GM12878 (cell line): Measurements from ENCODE around the gene NAALADL2. TPM values are rescaled to one million over a fixed set of nuclear protein-coding genes. Genes with fewer than 3 reads are reported as not detected.
"Not testable (repeated sequence)": the region's sequence is repeated elsewhere in the genome, so short reads cannot be mapped to it uniquely, and the experiment has no call there.

Experiments used
- ATAC-seq: fragments of 200-7000 bp; cut with Tn5 transposase; 3 replicates; pipeline ENCODE4 v1.9.1; 2020; ENCODE audit warnings: mild to moderate bottlenecking, moderate library complexity
- BruUV-seq: library from RNA; stranded (reverse); fragments of 400-500 nt; replicated peaks from 2 replicates; lab custom pipeline; 2021; lab: Mats Ljungman, UMichigan
- CTCF ChIA-PET: fragments of 300-600 bp; sonication (Branson Sonifier 250); formaldehyde crosslinking; extraction: SDS; loops from one replicate; lab custom pipeline; 2021; ENCODE audit warnings: inconsistent platforms; lab: Yijun Ruan, JAX
- POLR2A ChIA-PET: fragments of 350-600 bp; formaldehyde crosslinking; extraction: SDS; loops from one replicate; lab custom pipeline; 2021; ENCODE audit warnings: inconsistent platforms; lab: Charles Lee
- RAD21 ChIA-PET: fragments of 300-600 bp; sonication (Branson Sonifier 250); formaldehyde crosslinking; loops from one replicate; lab custom pipeline; 2023; ENCODE audit warnings: antibody characterized with exemption; ENCODE audit not compliant: unreplicated experiment; lab: Charles Lee
- SMC1A ChIA-PET: fragments of 300-600 bp; sonication (Branson Sonifier 250); formaldehyde crosslinking; loops from one replicate; lab custom pipeline; 2023; ENCODE audit not compliant: unreplicated experiment, uncharacterized antibody; lab: Charles Lee
- DNase-seq: peaks from one replicate; pipeline ENCODE4 v3.0.0-alpha.2; 2011; ENCODE audit warnings: low read depth, low spot score
- FAIRE-seq: peaks from 3 replicates; lab custom pipeline; 2011; peaks lifted over from hg19 to GRCh38; lab: Jason Lieb, UNC
- H2AFZ ChIP-seq: 2 replicates; pipeline ENCODE4 v1.6.0; 2011; ENCODE audit warnings: low read depth, low read length, control low read depth; ENCODE audit not compliant: control insufficient read depth
- H3K27ac ChIP-seq: 2 replicates; pipeline ENCODE4 v1.5.1; 2011; ENCODE audit warnings: control low read depth; ENCODE audit not compliant: control insufficient read depth, insufficient read depth
- H3K27me3 ChIP-seq, 2 experiments: replicated peaks in 1 of 2; 2 replicates each; pipeline versions ENCODE4 v1.6.0 to v1.6.1; 2011; ENCODE audit warnings: low read length in 1 of 2; ENCODE audit not compliant: control insufficient read depth in 2 of 2, insufficient read depth in 2 of 2
- H3K36me3 ChIP-seq, 2 experiments: 2 replicates each; pipeline ENCODE4 v1.5.1; 2011; ENCODE audit warnings: low read length in 1 of 2; ENCODE audit not compliant: control insufficient read depth in 2 of 2, insufficient read depth in 2 of 2
- H3K4me1 ChIP-seq: 2 replicates; pipeline ENCODE4 v1.6.1; 2011; ENCODE audit warnings: mild to moderate bottlenecking, low read length, moderate library complexity, mixed read lengths; ENCODE audit not compliant: control insufficient read depth, insufficient read depth
- H3K4me2 ChIP-seq: 2 replicates; pipeline ENCODE4 v1.6.0; 2011; ENCODE audit warnings: control low read depth; ENCODE audit not compliant: control insufficient read depth, insufficient read depth
- H3K4me3 ChIP-seq: fragments of 200-600 bp; sonication (generic); 2 replicates; pipeline ENCODE4 v1.5.1; 2016
- H3K79me2 ChIP-seq: 2 replicates; pipeline ENCODE4 v1.6.0; 2011; ENCODE audit warnings: low read length; ENCODE audit not compliant: control insufficient read depth, insufficient read depth
- H3K9ac ChIP-seq: 2 replicates; pipeline ENCODE4 v1.8.0; 2011; ENCODE audit warnings: low read length, control low read depth, mixed read lengths; ENCODE audit not compliant: control insufficient read depth, insufficient read depth
- H3K9me3 ChIP-seq: replicated peaks from 3 replicates; pipeline ENCODE4 v1.5.1; 2011; ENCODE audit warnings: mild to moderate bottlenecking, low read length; ENCODE audit not compliant: control insufficient read depth, insufficient read depth
- H4K20me1 ChIP-seq: 2 replicates; pipeline ENCODE4 v1.6.0; 2011; ENCODE audit not compliant: control insufficient read depth, insufficient read depth
- GABPA ChIP-seq: IDR thresholded peaks from 2 replicates; pipeline ENCODE4 v1.6.1; 2014; ENCODE audit warnings: antibody characterized with exemption, low read depth, mild to moderate bottlenecking, inconsistent platforms
- WGBS: methylation state at CpG from one replicate; pipeline ENCODE4 v1.1.6; 2016; ENCODE audit warnings: low lambda C conversion rate; ENCODE audit not compliant: insufficient replicate concordance, insufficient coverage; ENCODE audit errors: missing lambda C conversion rate; 5-methylcytosine and 5-hydroxymethylcytosine counted together
- in situ Hi-C: fragments of 300-500 bp; cut with MboI; formaldehyde crosslinking; loops from 9 replicates; pipeline ENCODE4 v1.14.3; 2018; ENCODE audit warnings: mixed read lengths
- intact Hi-C: fragments of 100-400 bp; cut with micrococcal nuclease; formaldehyde crosslinking; loops from one replicate; pipeline ENCODE4 v1.14.2; 2022; ENCODE audit not compliant: unreplicated experiment
- polyA plus RNA-seq, 11 experiments: library from polyadenylated mRNA; depleted of rRNA in 4 of 11; unstranded in 6 of 11; stranded (reverse) in 5 of 11; fragments of >200 nt; fragmentation: Nextera tagmentation in 4 of 11; fragmentation: Illumina TruSeq in 1 of 11; extraction: Ambion mirVana in 4 of 11; extraction: Trizol in 1 of 11; gene quantifications; 1 replicate in 1 of 11; 2 replicates in 10 of 11; pipeline versions ENCODE4 v1.2.1 to v1.2.3, GENCODE V29; 2011 to 2016; ENCODE audit warnings: inconsistent platforms in 2 of 11, missing spikeins in 2 of 11, low read depth in 1 of 11
- total RNA-seq, 4 experiments: library from RNA; depleted of rRNA in 3 of 4; stranded (reverse); fragments of >200 nt in 3 of 4; fragmentation: Illumina TruSeq in 1 of 4; extraction: Trizol in 1 of 4; gene quantifications; 2 replicates each; pipeline versions ENCODE4 v1.2.1 to v1.2.3, GENCODE V29; 2013 to 2021

NAALADL2 gene
- total and polyA plus RNA-seq, 10 of the 15 experiments (the other 5 are each of a cell fraction or from before 2014, with no cell fraction given) = 0.06 to 10.8 (median 0.46) TPM

GRCh38 chr3:175163686-175164085 lies 304.6 kb downstream of the NAALADL2 start:
- FAIRE-seq = no peak
- ATAC-seq = no peak
- no peaks in the 10 kb centered on the region for H3K27me3 ChIP-seq
- in situ Hi-C loops (no loop called here), intact Hi-C loops (no loop called here)
- CTCF ChIA-PET = no interaction called here
- TF ChIP-seq GABPA = no peak
- H3K4me3 ChIP-seq = no peak overlapping the region
- SMC1A ChIA-PET = no interaction called here
- H3K36me3 ChIP-seq = no peaks in the 10 kb centered on the region
- no peaks in the 10 kb centered on the region for H3K9me3 ChIP-seq
- H3K4me1 ChIP-seq = no peaks in the 10 kb centered on the region
- WGBS = 31% methylated on average over 3 of the region's 3 CpGs
- no peaks in the 10 kb centered on the region for H3K79me2 ChIP-seq
- BruUV-seq = no TSS peak
- no peak overlapping the region for H3K9ac ChIP-seq
- no peak overlapping the region for H3K27ac ChIP-seq
- no peaks in the 10 kb centered on the region for H4K20me1 ChIP-seq
- no peak overlapping the region for H2AFZ ChIP-seq
- no peak overlapping the region for H3K4me2 ChIP-seq
- no peak for DNase-seq
- POLR2A ChIA-PET = no interaction called here
- RAD21 ChIA-PET = no interaction called here

GRCh38 chr3:175173117-175173516 lies 314.0 kb downstream of the NAALADL2 start:
- H3K4me2 ChIP-seq, H3K36me3 ChIP-seq, H3K4me1 ChIP-seq, SMC1A ChIA-PET, in situ Hi-C loops, ATAC-seq, POLR2A ChIA-PET, FAIRE-seq, H3K4me3 ChIP-seq, H2AFZ ChIP-seq, BruUV-seq, H3K27ac ChIP-seq, H3K9ac ChIP-seq, H3K27me3 ChIP-seq, H3K9me3 ChIP-seq, H3K79me2 ChIP-seq, RAD21 ChIA-PET, DNase-seq, intact Hi-C loops, H4K20me1 ChIP-seq: not testable (repeated sequence)
- CTCF ChIA-PET = interaction anchor here (0.6 kb wide), 1 partner anchor 52 kb away, joined by 3 read pairs; no protein-coding TSS in a partner anchor
- WGBS = 76% methylated on average over 10 of the region's 10 CpGs
